Gastrocnemius medialis (tissue), 4 donors: Measurements from ENCODE around the gene PPIL1.

Experiments used
- CTCF ChIP-seq, 5 experiments: fragments of 450-650 bp in 3 of 5; fragments of 200-600 bp in 2 of 5; sonication (generic) in 2 of 5; IDR thresholded peaks in 4 of 5; conservative IDR thresholded peaks in 1 of 5; 1 replicate in 4 of 5; 2 replicates in 1 of 5; pipeline ENCODE4 v1.5.1; 2016 to 2019; ENCODE audit warnings: antibody characterized with exemption in 5 of 5, mild to moderate bottlenecking in 3 of 5, moderate library complexity in 3 of 5
- POLR2A ChIP-seq, 2 donors: fragments of 450-650 bp; IDR thresholded peaks; one replicate each; pipeline ENCODE4 v1.6.1; 2017; ENCODE audit warnings: antibody characterized with exemption in 2 of 2, mild to moderate bottlenecking in 2 of 2, moderate library complexity in 2 of 2

GRCh38 chr6:36871686-36872085 lies 2.9 kb downstream of the PPIL1 start:
- TF ChIP-seq CTCF (IDR thresholded peaks at IDR 0.05 in 4 of 5, conservative IDR thresholded peaks at IDR 0.05 in 1 of 5) = no peak
- TF ChIP-seq POLR2A (IDR thresholded peaks at IDR 0.05) = no peak
